Activated B cell treated with CpG ODN at 0.5 μM for 24 hours (primary cell): Measurements from ENCODE around the gene POM121. TPM values are rescaled to one million over a fixed set of nuclear protein-coding genes. Genes with fewer than 3 reads are reported as not detected.
"Not testable (repeated sequence)": the region's sequence is repeated elsewhere in the genome, so short reads cannot be mapped to it uniquely, and the experiment has no call there.

Experiments
- ATAC-seq: fragments of 200-7000 bp; cut with Tn5 transposase; one replicate; pipeline ENCODE4 v1.10.0; 2021; ENCODE audit warnings: low read depth, mild to moderate bottlenecking, moderate library complexity
- CTCF ChIA-PET: fragments of 350-600 bp; sonication (Branson Sonifier 250); formaldehyde crosslinking; loops from one replicate; lab custom pipeline; 2021; ENCODE audit warnings: antibody characterized with exemption; lab: Charles Lee
- POLR2A ChIA-PET: fragments of 350-600 bp; sonication (Branson Sonifier 250); formaldehyde crosslinking; loops from one replicate; lab custom pipeline; 2021; ENCODE audit warnings: antibody characterized with exemption; lab: Charles Lee
- DNase-seq: peaks from one replicate; pipeline ENCODE4 v3.0.0; 2022
- H3K27ac Mint-ChIP-seq: one replicate; pipeline ENCODE4 v1.8.0; 2020; ENCODE audit warnings: mixed read lengths
- H3K27me3 Mint-ChIP-seq: one replicate; pipeline ENCODE4 v1.8.0; 2021; ENCODE audit warnings: mixed read lengths
- H3K36me3 Mint-ChIP-seq: one replicate; pipeline ENCODE4 v1.8.0; 2021; ENCODE audit warnings: low read depth, mixed read lengths
- H3K4me1 Mint-ChIP-seq: one replicate; pipeline ENCODE4 v1.8.0; 2021; ENCODE audit warnings: mixed read lengths
- H3K4me3 Mint-ChIP-seq: one replicate; pipeline ENCODE4 v1.8.0; 2020; ENCODE audit warnings: mild to moderate bottlenecking, mixed read lengths
- H3K9me3 Mint-ChIP-seq: one replicate; pipeline ENCODE4 v1.8.0; 2020; ENCODE audit warnings: mixed read lengths
- intact Hi-C: fragments of 100-400 bp; cut with micrococcal nuclease; formaldehyde crosslinking; loops from one replicate; pipeline ENCODE4 v1.15.1; 2024
- total RNA-seq: library from RNA; stranded (reverse); gene quantifications from 2 replicates; pipeline ENCODE4 v1.2.3, GENCODE V29; 2022

POM121 gene
- total RNA-seq, 1 donor from 2014 or later = 46.7 TPM

DNA sequence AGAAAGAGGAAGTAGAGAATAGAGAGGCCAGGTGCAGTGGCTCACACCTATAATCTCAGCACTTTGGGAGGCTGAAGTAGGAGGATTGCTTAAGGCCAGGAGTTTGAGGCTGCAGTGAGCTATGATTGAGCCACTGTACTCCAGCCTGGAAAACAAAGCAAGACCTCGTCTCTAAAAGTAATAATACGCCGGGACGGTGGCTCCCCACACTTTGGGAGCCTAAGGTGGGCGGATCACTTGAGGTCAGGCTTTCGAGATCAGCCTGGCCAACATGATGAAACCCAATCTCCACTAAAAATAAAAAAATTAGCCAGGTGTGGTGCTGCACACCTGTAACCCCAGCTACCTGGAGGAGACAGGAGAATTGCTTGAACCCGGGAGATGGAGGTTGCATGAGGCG is 70.6 kb downstream of the POM121 start:
- ATAC-seq, H3K4me1 Mint-ChIP-seq, H3K27me3 Mint-ChIP-seq, H3K27ac Mint-ChIP-seq, H3K9me3 Mint-ChIP-seq, H3K36me3 Mint-ChIP-seq, CTCF ChIA-PET, intact Hi-C loops, DNase-seq, H3K4me3 Mint-ChIP-seq, POLR2A ChIA-PET: not testable (repeated sequence)

- ATAC-seq, H3K27ac Mint-ChIP-seq, H3K9me3 Mint-ChIP-seq, H3K4me3 Mint-ChIP-seq, intact Hi-C loops, CTCF ChIA-PET, DNase-seq, H3K27me3 Mint-ChIP-seq, POLR2A ChIA-PET, H3K36me3 Mint-ChIP-seq, H3K4me1 Mint-ChIP-seq: not testable (repeated sequence)
These were observed 72.6 kb downstream of the POM121 start for GRCh38 chr7:72997447-72997846.

GRCh38 chr7:72997887-72998468 is 73.1 kb downstream of the POM121 start:
- H3K4me1 Mint-ChIP-seq, DNase-seq, H3K27me3 Mint-ChIP-seq, intact Hi-C loops, H3K27ac Mint-ChIP-seq, H3K36me3 Mint-ChIP-seq, H3K9me3 Mint-ChIP-seq, CTCF ChIA-PET, ATAC-seq, H3K4me3 Mint-ChIP-seq, POLR2A ChIA-PET: not testable (repeated sequence)

Other genes with a start within 250 kb of the POM121 start
- gene TYW1B, start 96.9 kb upstream of the POM121 start, total RNA-seq = 7.2 and 8.6 TPM in 2 replicates
- gene TRIM74, start 44.4 kb downstream of the POM121 start, total RNA-seq = 0.51 and 0.86 TPM in 2 replicates
- gene SPDYE8, start 104.7 kb downstream of the POM121 start, total RNA-seq = not detected in 2 replicates
- gene SPDYE11, start 132.8 kb downstream of the POM121 start, total RNA-seq = not detected in 2 replicates
- not detected in 2 replicates for gene SPDYE9, start 160.9 kb downstream of the POM121 start, total RNA-seq